Brain pericyte (primary cell): ENCODE results near the gene CDK5RAP2.

Source experiments
- DNase-seq: peaks from one replicate; pipeline ENCODE4 v3.0.0-alpha.2; 2012; ENCODE audit warnings: low read depth, low spot score

The CDK5RAP2 gene

GRCh38 chr9:120402741-120403542 lies 177.0 kb downstream of the CDK5RAP2 start:
- peak; percentile 85 for DNase-seq

- no peak for DNase-seq
Measured at GRCh38 chr9:120399940-120400339, 180.0 kb downstream of the CDK5RAP2 start.

GRCh38 chr9:120398286-120398685 lies 181.7 kb downstream of the CDK5RAP2 start:
- DNase-seq = no peak

- DNase-seq = no peak
Measured at GRCh38 chr9:120397453-120397852, 182.5 kb downstream of the CDK5RAP2 start.

GRCh38 chr9:120396931-120397330 lies 183.0 kb downstream of the CDK5RAP2 start:
- no peak for DNase-seq

- DNase-seq = no peak
Measured at GRCh38 chr9:120396418-120396817, 183.5 kb downstream of the CDK5RAP2 start.

GRCh38 chr9:120395376-120395775 lies 184.6 kb downstream of the CDK5RAP2 start:
- DNase-seq = no peak

- DNase-seq = peak; percentile 72
Measured at GRCh38 chr9:120394058-120394669, 185.8 kb downstream of the CDK5RAP2 start.

- DNase-seq = no peak
Measured at GRCh38 chr9:120393386-120394057, 186.4 kb downstream of the CDK5RAP2 start.

GRCh38 chr9:120392711-120393110 lies 187.3 kb downstream of the CDK5RAP2 start:
- DNase-seq = no peak

GRCh38 chr9:120392245-120392644 lies 187.7 kb downstream of the CDK5RAP2 start:
- no peak for DNase-seq

GRCh38 chr9:120391691-120392090 lies 188.3 kb downstream of the CDK5RAP2 start:
- DNase-seq = no peak

- DNase-seq = no peak
Measured at GRCh38 chr9:120390637-120391190, 189.3 kb downstream of the CDK5RAP2 start.

- no peak for DNase-seq
Measured at GRCh38 chr9:120389867-120390266, 190.1 kb downstream of the CDK5RAP2 start.

GRCh38 chr9:120389300-120389699 lies 190.7 kb downstream of the CDK5RAP2 start:
- no peak for DNase-seq

GRCh38 chr9:120388003-120388855 lies 191.7 kb downstream of the CDK5RAP2 start:
- no peak for DNase-seq

GRCh38 chr9:120387257-120388002 lies 192.5 kb downstream of the CDK5RAP2 start:
- no peak for DNase-seq

- DNase-seq = no peak
Measured at GRCh38 chr9:120386390-120387131, 193.4 kb downstream of the CDK5RAP2 start.

GRCh38 chr9:120385606-120386389 lies 194.2 kb downstream of the CDK5RAP2 start:
- DNase-seq = no peak
